Muscle of arm (tissue), 12 donors: ENCODE results near the gene ALOX5. TPM values are rescaled to one million over a fixed set of nuclear protein-coding genes. Genes with fewer than 3 reads are reported as not detected.

ENCODE experiments used
- DNase-seq: peaks from one replicate; pipeline ENCODE4 v3.0.0-alpha.2; 2013
- polyA plus RNA-seq, 12 donors: library from polyadenylated mRNA; unstranded; fragments of 120-200 nt; gene quantifications; one replicate each; pipeline ENCODE4 v1.2.1, GENCODE V29; 2013; ENCODE audit not compliant: insufficient read length in 12 of 12

Gene ALOX5
- polyA plus RNA-seq, 12 donors = 0.97 to 13.5 (median 1.2) TPM; not detected in 1

GRCh38 chr10:45442662-45443061 lies 68.6 kb downstream of the ALOX5 start:
- DNase-seq = no peak

- no peak for DNase-seq
These were observed 69.3 kb downstream of the ALOX5 start for GRCh38 chr10:45443101-45444009.

- no peak for DNase-seq
These were observed 70.0 kb downstream of the ALOX5 start for GRCh38 chr10:45444022-45444421.

- DNase-seq = no peak
These were observed 71.2 kb downstream of the ALOX5 start for GRCh38 chr10:45444976-45445898.

DNA sequence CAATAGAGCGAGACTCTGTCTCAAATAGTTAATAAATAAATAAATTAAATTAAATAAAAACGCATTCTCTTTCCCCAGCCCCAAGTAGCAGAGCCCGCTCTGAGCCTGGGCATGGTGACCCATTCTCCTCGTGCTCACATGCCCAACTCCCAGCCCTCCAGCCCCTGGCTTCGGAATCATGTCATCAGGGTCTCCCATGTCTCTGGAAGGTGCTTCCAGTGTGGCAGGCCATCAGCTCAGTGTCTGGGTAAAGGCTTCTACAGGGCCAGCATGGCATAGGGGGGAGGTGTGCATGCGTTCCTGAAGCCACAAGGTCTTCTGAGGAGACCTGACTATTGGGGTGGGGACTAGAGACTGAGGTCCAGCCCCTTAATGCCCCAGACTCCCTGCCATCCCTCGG lies 72.8 kb downstream of the ALOX5 start:
- no peak for DNase-seq

- DNase-seq = no peak
These were observed 73.4 kb downstream of the ALOX5 start for GRCh38 chr10:45447416-45447815.

- DNase-seq = no peak
These were observed 76.8 kb downstream of the ALOX5 start for GRCh38 chr10:45450866-45451265.

DNA sequence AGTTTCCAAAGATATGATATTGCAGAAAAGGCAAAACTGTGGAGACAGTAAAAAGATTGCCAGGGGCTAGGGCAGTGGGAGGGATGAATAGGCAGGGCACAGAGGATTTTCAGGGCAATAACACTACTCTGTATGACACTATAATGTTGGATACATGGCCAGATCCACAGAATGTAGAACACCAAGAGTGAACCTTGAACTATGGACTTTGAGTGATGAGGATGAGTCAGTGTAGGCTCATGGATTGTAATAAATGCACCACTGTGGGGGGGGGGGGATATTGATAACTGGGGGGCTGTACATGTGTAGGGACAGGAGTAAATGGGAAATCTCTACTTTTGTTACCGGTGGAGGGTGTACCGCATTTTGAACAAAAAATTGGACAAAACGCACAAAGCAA lies 77.4 kb downstream of the ALOX5 start:
- no peak for DNase-seq

- no peak for DNase-seq
These were observed 78.3 kb downstream of the ALOX5 start for GRCh38 chr10:45452268-45452667.

DNA sequence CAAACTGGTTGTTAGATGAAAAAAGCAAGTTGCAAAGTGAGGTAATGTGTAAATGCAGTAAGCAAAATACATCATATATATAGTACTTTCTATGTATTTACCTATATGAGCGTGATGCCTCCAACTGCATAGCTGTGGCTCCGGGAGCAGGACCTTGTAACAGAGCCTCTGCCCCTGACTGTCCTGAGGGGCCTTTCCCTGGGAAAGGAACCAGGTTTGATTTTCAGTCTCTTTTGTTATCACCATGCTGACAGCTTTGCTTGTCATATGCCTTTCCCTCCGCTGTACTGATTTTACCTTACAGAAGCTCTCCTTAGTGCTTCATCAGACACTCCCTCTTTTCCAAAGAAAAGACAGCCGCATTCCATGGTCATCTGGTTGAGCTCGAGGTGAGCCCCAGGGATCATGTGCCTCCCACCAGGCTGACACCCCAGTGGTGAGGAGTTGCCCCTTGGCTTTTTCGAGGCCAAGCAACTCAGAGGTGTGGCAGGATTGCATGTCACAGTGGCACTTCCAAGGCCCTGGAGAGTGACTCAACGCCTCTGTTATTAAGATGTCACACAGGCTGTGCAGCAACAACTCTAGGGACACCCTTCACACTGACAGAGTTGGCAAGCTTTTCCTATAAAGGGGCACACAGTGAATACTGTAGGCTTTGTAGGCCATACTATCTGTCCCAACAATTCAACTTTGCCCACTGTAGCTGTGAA lies 78.9 kb downstream of the ALOX5 start:
- no peak for DNase-seq

DNA sequence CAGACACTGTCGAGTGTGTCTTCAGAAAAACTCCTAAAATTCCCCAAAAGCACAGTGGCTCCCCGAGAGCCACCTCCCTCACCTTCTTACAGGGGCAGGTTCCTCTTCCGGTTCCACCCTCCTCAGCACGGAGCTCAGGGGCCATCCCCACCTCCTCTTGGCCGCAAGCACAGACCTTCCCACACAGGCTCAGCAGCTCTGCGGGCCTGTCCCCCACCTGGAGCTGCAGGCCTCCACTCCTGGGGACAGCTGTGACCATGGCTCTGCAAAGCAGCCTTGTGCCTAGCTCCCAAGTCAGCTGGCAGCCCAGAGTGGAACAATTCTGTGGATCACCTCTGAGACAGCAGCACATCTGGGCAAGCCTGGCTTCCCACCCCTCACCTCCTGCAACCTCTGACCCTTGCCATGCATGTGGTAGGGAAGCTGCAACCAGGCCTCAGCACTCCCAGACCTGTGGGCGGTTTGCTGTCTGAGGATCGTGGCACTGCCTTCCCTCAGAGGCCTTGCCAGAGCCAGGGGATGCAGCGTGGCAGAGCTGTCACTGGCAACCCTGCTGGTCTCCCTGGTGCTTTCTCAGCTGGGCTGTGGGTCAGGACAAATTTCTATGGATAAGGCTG lies 79.7 kb downstream of the ALOX5 start:
- no peak for DNase-seq

DNA sequence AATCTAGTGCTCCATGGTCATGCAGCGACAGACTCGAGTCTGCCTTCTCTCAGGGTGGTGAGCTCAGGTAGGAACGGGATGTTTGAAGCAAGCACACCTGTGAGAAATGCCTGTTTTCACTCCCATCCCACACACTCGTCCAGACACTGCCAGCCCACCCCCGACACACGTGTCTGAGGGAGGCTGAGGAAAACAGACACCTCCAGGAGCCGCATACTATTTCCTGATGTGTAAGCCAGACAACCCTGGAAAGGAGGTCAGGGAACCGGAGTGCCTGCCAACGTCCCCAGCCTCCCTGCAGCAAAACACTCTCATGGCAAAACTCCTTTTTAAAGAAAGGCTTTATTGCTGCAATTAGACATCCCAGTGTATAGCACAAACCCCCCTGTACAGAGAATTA lies 80.2 kb downstream of the ALOX5 start:
- DNase-seq = no peak

GRCh38 chr10:45454859-45455258 lies 80.8 kb downstream of the ALOX5 start:
- DNase-seq = no peak

DNA sequence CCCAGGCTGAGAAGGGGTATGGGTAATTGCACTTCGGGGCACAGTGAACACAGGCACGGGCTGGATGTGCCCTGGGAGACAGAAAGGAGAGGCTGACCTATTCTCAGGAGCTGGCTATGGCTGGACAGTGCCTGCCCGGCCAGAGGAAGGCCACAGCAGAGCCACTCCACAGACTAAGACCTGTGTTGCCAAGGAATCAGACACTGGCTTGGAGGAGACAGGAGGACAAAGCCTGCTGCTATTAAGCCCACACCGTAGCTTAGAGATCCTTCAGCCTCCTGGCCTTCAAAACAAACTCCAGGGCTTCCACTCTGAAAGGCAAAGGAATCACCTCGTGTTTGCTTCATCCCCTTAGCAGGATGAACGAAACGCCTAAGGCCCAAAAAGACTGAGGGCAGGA lies 82.2 kb downstream of the ALOX5 start:
- no peak for DNase-seq

DNA sequence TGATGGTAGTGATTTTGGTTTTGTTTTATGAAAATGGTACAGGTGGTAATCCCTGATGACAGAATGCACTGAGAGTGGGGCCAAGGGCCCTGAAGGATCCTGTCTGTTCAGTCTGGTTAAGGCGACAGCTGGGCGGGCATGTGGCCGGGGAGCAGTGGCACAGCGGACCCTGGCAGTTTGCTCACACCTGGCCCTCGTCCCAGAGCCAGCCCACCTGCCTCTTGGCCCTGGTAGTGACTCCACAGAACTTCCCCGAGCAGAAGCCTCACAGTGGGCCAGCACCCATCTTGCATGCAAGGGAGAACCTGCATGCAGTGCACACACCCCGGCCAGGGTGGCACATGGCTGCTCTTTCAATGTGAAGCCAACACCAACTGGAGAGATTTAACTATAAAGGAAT lies 82.8 kb downstream of the ALOX5 start:
- no peak for DNase-seq

DNA sequence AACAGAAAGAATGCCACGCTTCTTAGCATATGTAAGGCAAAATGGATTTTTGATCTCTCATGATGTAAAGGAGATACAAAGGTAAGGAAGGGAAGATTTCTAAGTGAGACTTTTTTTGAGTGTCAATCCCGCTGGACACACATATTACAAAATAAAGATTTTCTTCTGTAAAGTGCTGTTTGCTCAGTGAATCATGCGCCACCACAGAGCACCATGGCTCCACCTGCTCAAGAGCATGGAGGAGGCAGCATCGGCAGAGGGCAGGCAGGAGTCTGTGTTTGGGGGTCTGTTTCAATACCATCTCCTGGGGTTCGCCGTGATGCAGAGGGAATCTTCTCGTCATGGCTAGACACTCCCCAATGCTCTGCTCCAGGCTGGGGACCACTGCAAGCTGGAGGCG lies 83.5 kb downstream of the ALOX5 start:
- no peak for DNase-seq

DNA sequence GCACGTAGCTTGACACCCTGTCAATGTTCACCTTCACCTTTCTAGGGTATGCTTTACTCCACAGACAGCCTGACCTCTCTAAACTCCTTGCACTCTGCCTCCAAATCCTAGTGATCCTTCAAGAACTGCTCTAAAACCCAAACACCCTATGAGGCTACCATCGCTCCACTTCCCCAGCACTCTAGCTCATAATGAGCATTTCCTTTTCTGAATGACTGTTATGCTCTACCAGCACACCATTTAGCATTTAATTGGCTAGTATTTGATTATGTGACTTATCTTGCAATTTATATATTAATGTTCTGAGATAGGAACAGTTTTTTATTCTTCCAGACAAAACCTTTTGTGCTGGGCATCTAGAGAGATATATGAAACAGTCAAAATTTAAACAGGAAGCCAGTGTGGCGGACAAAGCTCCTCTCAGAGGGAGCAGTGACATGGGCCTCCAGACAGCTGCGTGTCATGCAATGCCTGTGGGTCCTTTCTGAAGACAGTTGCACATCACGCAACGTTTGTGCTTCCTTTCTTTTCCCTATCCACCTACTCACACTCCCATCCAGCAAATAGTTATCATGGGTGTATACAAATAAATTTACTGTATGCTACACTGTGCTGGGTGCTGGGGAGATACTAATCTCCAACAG lies 86.3 kb downstream of the ALOX5 start:
- no peak for DNase-seq

DNA sequence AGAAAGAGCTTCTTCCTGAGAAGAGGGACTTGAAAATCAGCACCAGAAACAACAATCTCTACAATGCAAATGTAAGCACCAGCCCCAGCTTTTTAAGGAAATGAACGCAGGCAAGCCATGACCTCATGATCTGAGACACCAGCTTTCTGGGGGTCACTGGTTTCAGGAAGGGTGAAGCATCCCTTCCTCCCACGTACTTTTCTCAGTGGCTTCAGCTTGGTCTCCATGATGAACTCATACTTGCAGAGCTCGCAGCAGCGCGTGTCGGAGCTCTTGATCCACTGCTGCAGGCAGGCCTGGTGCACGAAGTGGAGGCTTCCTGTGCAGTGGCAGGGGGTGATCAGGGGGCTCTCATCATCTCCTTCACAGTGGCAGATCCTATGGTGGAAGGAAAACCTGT lies 87.0 kb downstream of the ALOX5 start:
- DNase-seq = no peak

- DNase-seq = no peak
These were observed 89.5 kb downstream of the ALOX5 start for GRCh38 chr10:45463244-45464116.

DNA sequence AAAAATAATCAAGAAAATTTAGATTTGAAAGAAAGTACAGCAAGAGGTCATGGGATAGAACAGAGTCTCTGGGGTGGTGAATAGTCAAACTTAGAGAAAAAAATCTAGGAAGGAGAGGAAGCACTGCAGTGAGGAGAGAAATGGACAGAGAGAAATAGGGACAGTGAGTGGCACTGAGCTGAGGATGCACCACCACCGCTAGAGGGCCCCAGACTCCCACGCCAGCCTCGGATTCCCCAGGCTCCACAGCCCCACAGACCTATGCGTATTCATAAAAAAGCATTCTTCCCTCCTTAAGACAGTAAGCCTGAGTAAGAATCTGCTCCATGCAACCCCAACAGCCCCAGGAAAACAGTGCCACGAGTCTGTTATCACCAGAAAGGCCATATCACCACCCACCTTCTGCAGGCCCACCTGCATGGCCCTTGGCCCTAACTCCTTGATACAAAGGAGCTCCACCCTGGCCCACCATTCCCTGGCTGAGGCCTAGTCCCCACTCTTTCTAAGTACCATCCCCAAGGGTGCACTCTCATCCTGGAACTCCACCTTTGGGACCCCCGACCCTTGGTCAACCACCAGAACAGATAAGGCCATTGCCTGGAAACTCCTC lies 91.0 kb downstream of the ALOX5 start:
- DNase-seq = peak; percentile 73
